Measurements from ENCODE around the gene RNU5B-1. TPM values are rescaled to one million over a fixed set of nuclear protein-coding genes. Genes with fewer than 3 reads are reported as not detected.

RNU5B-1 gene
- total RNA-seq = not detected

DNA sequence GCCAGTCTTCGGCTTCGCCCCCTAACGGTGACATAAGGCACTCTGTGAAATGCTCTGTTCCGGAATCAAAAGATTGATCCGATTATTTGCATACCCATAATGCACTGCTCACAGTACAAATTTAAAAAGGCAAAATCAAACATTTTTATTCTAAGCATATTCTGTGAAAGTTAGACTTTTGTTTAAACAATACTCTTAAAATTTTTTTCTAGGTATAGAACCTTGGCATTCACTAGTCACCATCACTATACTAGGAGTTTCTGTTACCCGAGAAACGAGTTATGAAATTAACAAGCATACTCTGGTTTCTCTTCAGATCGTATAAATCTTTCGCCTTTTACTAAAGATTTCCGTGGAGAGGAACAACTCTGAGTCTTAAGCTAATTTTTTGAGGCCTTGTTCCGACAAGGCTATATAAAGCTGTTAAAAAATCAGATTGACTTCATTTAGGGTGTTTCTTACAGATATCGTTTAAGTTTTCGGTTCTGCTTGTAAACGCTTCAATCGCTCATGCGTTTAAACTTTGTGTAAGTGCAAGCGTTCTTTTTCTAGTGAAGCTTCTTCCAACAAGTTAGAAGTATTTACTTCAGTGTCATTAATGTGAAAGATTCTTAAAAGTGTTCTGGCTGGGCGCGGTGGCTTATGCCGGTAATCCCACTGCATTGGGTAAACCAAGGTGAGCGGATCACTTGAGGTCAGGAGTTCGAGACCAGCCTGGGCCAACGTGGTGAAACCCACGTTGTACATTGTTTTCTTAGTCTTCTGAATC lies at the start of gene RNU5B-1:
Gene RNU5B-1 (plus strand): TSS at position 297 of the 769 bp plus-strand sequence.
- peak within 1 kb of the TSS; percentile 80 to 94 (median 87) for H3K9ac ChIP-seq (ENCODE audit: low read depth in 1 of 3, low read length in 3 of 3)
- H3K27ac ChIP-seq (ENCODE audit: low read depth, low read length) = peak within 1 kb of the TSS; percentile 87
- peaks cover 10% of the 10 kb centered on the region in 3 donors for H3K4me1 ChIP-seq (ENCODE audit: control insufficient read depth in 3 of 3, insufficient read depth in 3 of 3, low read length in 3 of 3)
- no peaks in the 10 kb centered on the region for H3K9me3 ChIP-seq (ENCODE audit: control insufficient read depth in 3 of 3, low read length in 3 of 3)
- no peaks in the 10 kb centered on the region for H3K36me3 ChIP-seq (ENCODE audit: control insufficient read depth in 3 of 3, insufficient read depth in 3 of 3, low read length in 3 of 3)
- H3K27me3 ChIP-seq (ENCODE audit: control insufficient read depth in 3 of 3, insufficient read depth in 3 of 3, low read length in 3 of 3) = no peaks in the 10 kb centered on the region
- peak within 1 kb of the TSS; percentile 71 to 84 (median 82) for H3K4me3 ChIP-seq (ENCODE audit: low read length in 3 of 3)

DNA sequence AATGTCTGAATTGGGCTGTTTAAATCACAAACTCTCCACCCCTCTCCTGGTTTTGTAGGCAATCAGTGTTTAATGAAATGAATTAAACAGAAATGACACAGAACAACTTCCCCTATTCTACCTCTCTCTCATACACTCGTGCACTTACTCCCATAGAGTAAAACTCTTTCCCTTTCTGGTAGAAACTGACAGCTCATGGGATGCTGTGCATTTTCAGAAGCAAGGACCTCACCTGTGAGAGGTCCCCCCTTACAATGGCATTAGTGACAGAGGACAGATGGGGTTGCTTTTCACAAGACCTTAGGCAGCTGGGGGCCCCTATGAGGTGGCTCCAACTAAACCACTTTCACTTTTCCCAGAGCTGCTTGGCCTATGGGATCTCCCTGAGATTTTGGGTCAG lies 49.7 kb upstream of the RNU5B-1 start:
- H3K4me1 ChIP-seq (ENCODE audit: control insufficient read depth in 3 of 3, insufficient read depth in 3 of 3, low read length in 3 of 3) = no peaks in the 10 kb centered on the region
- H3K4me3 ChIP-seq (ENCODE audit: low read length in 3 of 3) = no peak overlapping the region
- no peaks in the 10 kb centered on the region for H3K27me3 ChIP-seq (ENCODE audit: control insufficient read depth in 3 of 3, insufficient read depth in 3 of 3, low read length in 3 of 3)
- peak overlapping the region; percentile 42 for H3K27ac ChIP-seq (ENCODE audit: low read depth, low read length)
- no peaks in the 10 kb centered on the region for H3K9me3 ChIP-seq (ENCODE audit: control insufficient read depth in 3 of 3, low read length in 3 of 3)
- H3K36me3 ChIP-seq (ENCODE audit: control insufficient read depth in 3 of 3, insufficient read depth in 3 of 3, low read length in 3 of 3) = peaks cover 17 to 19% (median 18%) of the 10 kb centered on the region in 3 donors
- no peak overlapping the region for H3K9ac ChIP-seq (ENCODE audit: low read depth in 1 of 3, low read length in 3 of 3)

DNA sequence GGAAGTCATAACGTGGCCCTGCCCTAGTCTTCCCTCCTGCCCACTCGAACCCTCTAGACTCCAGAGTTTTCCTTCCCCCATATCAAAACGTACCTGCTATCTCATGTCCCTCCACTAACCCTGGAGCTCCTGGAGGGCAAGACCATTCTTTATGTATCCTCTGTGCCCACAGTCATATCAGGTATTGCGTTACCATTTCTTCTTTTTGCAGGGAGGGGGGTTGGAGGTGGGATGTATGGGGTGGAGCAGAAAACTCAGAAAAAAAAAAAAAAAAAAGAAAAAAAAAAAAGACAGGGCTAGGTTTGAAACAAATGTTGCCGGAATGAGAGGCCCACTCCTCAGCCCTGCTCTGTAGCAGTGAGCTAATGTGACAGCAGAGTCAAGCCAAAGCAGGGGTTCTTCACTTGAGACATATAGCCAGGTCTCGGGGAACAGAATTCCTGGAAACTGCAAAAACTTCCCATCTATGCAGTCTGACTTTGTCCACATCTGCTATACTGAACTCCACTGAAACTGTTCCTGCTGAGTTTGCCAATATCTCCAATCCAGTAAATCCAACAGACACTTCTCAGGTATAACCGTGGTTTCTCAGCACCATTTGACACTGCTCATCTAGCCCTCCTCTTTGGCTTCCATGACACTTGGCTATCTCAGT lies 48.9 kb upstream of the RNU5B-1 start:
- no peaks in the 10 kb centered on the region for H3K27me3 ChIP-seq (ENCODE audit: control insufficient read depth in 3 of 3, insufficient read depth in 3 of 3, low read length in 3 of 3)
- no peak overlapping the region for H3K4me3 ChIP-seq (ENCODE audit: low read length in 3 of 3)
- H3K9me3 ChIP-seq (ENCODE audit: control insufficient read depth in 3 of 3, low read length in 3 of 3) = no peaks in the 10 kb centered on the region
- H3K36me3 ChIP-seq (ENCODE audit: control insufficient read depth in 3 of 3, insufficient read depth in 3 of 3, low read length in 3 of 3) = peaks cover 25 to 28% (median 27%) of the 10 kb centered on the region in 3 donors
- H3K4me1 ChIP-seq (ENCODE audit: control insufficient read depth in 3 of 3, insufficient read depth in 3 of 3, low read length in 3 of 3) = no peaks in the 10 kb centered on the region
- H3K27ac ChIP-seq (ENCODE audit: low read depth, low read length) = no peak overlapping the region
- no peak overlapping the region for H3K9ac ChIP-seq (ENCODE audit: low read depth in 1 of 3, low read length in 3 of 3)

DNA sequence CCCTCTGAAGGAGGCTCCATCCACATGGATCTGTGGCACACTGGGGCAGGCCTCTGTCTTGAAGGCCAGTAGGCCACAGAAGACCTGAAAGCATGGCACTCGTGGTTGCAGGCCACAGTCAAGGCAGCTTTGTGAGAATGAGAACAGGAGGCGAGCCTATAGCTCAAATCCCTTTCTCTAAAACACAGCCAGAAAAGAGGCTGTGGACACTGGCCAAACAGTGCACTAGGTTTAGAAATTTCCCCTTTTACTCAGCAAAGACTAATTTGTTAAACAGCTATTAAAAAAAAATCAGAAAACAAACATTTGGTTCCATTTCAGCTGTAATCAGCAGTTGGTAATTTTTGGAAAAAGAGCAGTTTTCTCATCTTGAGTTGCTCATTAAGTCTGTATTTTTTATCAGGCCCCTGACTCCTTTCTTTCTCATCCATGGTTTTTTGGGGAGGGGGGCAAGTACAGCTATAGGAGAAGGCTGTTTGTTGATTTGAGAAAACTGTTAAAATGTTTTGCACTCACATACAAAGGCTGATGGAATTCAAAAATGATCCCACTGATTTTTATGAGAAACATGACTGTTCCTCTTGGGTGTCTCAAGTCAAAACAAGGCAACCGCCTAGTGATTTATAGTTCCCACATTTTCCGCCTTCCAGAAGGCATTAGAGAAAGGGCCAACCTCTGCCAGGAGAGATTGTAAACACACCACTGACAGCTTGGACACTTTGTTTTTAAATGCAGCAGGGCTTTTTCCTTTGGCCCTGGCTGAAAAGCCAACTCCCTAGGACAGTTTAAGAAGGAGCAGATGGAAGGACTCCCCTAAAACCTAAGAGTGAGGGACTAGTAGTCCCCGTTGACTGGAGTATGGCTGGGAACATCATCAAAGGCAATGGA lies 45.9 kb upstream of the RNU5B-1 start:
- H3K9ac ChIP-seq (ENCODE audit: low read depth in 1 of 3, low read length in 3 of 3) = no peak overlapping the region
- H3K36me3 ChIP-seq (ENCODE audit: control insufficient read depth in 3 of 3, insufficient read depth in 3 of 3, low read length in 3 of 3) = peaks cover 39 to 45% (median 43%) of the 10 kb centered on the region in 3 donors
- H3K4me3 ChIP-seq (ENCODE audit: low read length in 3 of 3) = no peak overlapping the region
- H3K9me3 ChIP-seq (ENCODE audit: control insufficient read depth in 3 of 3, low read length in 3 of 3) = no peaks in the 10 kb centered on the region
- H3K27me3 ChIP-seq (ENCODE audit: control insufficient read depth in 3 of 3, insufficient read depth in 3 of 3, low read length in 3 of 3) = no peaks in the 10 kb centered on the region
- no peaks in the 10 kb centered on the region for H3K4me1 ChIP-seq (ENCODE audit: control insufficient read depth in 3 of 3, insufficient read depth in 3 of 3, low read length in 3 of 3)
- H3K27ac ChIP-seq (ENCODE audit: low read depth, low read length) = peak overlapping the region; percentile 50

DNA sequence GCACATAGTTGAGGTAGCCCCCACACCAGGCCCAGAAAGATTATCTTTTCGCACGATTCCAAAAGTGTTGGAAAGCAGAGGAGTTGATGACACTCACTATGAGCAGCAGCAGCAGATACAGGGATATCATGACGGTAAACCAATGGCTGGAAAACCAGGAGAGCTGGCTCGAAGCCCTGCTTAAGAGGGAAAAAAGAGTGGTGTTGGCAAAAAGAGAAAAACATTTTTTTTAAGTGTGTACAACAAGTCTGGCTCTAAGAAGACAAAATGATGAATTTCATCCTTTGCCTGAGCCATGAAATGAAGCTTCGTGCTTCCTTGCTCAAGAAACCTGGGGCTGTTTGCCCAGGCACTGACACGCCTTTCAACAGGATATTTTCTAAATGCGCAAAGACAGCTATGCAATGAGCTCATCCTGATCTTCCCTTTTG lies 45.1 kb upstream of the RNU5B-1 start:
- Histone ChIP-seq H3K4me1 (ENCODE audit: control insufficient read depth in 3 of 3, insufficient read depth in 3 of 3, low read length in 3 of 3) (no peaks in the 10 kb centered on the region), H3K4me3 (ENCODE audit: low read length in 3 of 3) (no peak overlapping the region), H3K27me3 (ENCODE audit: control insufficient read depth in 3 of 3, insufficient read depth in 3 of 3, low read length in 3 of 3) (no peaks in the 10 kb centered on the region), H3K36me3 (ENCODE audit: control insufficient read depth in 3 of 3, insufficient read depth in 3 of 3, low read length in 3 of 3) (peaks cover 39 to 48% (median 46%) of the 10 kb centered on the region in 3 donors), H3K9ac (ENCODE audit: low read depth in 1 of 3, low read length in 3 of 3) (no peak overlapping the region), H3K27ac (ENCODE audit: low read depth, low read length) (peak overlapping the region; percentile 50), H3K9me3 (ENCODE audit: control insufficient read depth in 3 of 3, low read length in 3 of 3) (no peaks in the 10 kb centered on the region)

DNA sequence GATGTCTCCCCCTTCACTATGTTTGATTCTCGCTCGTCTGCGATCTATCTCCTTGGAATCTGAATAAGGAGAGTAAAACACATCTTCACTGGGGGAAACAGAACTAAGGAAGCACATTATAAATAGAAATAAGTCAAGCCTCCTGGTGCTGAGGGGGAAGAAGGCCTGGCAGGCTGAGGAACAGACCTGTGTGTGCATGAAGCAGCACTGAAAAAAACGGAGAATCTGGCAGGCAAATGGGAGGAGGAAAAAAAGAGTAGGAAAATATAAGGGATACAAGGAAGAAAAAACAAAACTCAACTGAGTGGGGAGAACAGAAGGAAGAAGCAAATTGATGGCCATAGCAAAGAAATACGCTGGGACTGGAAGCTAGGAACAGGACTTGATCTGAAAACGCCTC lies 43.5 kb upstream of the RNU5B-1 start:
- Histone ChIP-seq H3K9me3 (ENCODE audit: control insufficient read depth in 3 of 3, low read length in 3 of 3) (no peaks in the 10 kb centered on the region), H3K9ac (ENCODE audit: low read depth in 1 of 3, low read length in 3 of 3) (no peak overlapping the region), H3K27me3 (ENCODE audit: control insufficient read depth in 3 of 3, insufficient read depth in 3 of 3, low read length in 3 of 3) (no peaks in the 10 kb centered on the region), H3K4me3 (ENCODE audit: low read length in 3 of 3) (no peak overlapping the region), H3K4me1 (ENCODE audit: control insufficient read depth in 3 of 3, insufficient read depth in 3 of 3, low read length in 3 of 3) (no peaks in the 10 kb centered on the region), H3K27ac (ENCODE audit: low read depth, low read length) (no peak overlapping the region), H3K36me3 (ENCODE audit: control insufficient read depth in 3 of 3, insufficient read depth in 3 of 3, low read length in 3 of 3) (peaks cover 40 to 52% (median 49%) of the 10 kb centered on the region in 3 donors)

DNA sequence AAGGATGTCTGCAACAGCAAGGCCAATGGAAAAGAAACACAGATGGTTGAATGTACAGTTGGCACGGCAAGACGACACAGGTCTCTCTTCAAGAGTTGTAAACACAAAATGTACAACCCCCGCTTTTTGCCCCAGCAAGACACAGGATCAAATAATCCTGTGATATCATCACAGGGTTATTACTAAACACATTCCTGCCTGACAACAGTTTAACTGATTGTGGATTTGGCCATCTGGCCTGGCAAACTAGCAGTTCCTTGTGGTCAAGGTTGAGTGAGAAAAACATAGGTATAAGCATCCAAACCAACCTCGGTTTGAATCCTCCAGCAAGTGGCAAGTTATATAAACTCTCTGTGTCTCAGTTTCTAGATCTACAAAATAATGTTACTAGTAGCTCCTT lies 41.2 kb upstream of the RNU5B-1 start:
- Histone ChIP-seq H3K4me3 (ENCODE audit: low read length in 3 of 3) (no peak overlapping the region), H3K9me3 (ENCODE audit: control insufficient read depth in 3 of 3, low read length in 3 of 3) (no peaks in the 10 kb centered on the region), H3K27me3 (ENCODE audit: control insufficient read depth in 3 of 3, insufficient read depth in 3 of 3, low read length in 3 of 3) (no peaks in the 10 kb centered on the region), H3K9ac (ENCODE audit: low read depth in 1 of 3, low read length in 3 of 3) (no peak overlapping the region), H3K27ac (ENCODE audit: low read depth, low read length) (no peak overlapping the region), H3K36me3 (ENCODE audit: control insufficient read depth in 3 of 3, insufficient read depth in 3 of 3, low read length in 3 of 3) (peaks cover 39 to 56% (median 49%) of the 10 kb centered on the region in 3 donors), H3K4me1 (ENCODE audit: control insufficient read depth in 3 of 3, insufficient read depth in 3 of 3, low read length in 3 of 3) (no peaks in the 10 kb centered on the region)

DNA sequence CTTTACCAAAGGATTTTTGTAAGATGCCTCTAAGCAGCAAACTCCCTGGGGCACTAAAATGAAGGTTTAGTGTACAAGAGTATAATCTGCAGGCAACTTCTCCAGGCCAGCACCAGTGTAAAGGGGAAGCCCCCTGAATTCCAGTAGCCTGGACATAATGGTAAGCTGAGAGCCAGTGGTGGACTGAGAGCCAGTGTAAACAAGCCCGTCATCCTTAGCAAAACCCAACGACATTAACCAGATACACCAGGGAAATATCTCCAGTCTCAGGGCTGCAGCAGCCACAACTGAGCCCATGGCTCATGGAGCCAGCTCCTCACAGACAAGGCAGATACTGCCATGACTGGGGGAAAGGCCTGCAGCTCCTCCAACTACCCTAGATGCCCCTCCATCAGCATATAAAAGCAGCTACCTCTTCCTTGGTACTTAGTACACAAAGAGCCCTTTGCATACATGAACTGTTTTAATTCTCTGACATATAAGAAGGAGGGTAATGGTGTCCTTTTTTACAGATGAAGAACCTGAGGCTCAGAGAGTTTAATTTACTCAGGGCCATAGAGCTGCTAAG lies 39.5 kb upstream of the RNU5B-1 start:
- H3K27me3 ChIP-seq (ENCODE audit: control insufficient read depth in 3 of 3, insufficient read depth in 3 of 3, low read length in 3 of 3) = no peaks in the 10 kb centered on the region
- H3K9me3 ChIP-seq (ENCODE audit: control insufficient read depth in 3 of 3, low read length in 3 of 3) = no peaks in the 10 kb centered on the region
- H3K4me1 ChIP-seq (ENCODE audit: control insufficient read depth in 3 of 3, insufficient read depth in 3 of 3, low read length in 3 of 3) = no peaks in the 10 kb centered on the region
- no peak overlapping the region for H3K4me3 ChIP-seq (ENCODE audit: low read length in 3 of 3)
- H3K27ac ChIP-seq (ENCODE audit: low read depth, low read length) = no peak overlapping the region
- no peak overlapping the region for H3K9ac ChIP-seq (ENCODE audit: low read depth in 1 of 3, low read length in 3 of 3)
- H3K36me3 ChIP-seq (ENCODE audit: control insufficient read depth in 3 of 3, insufficient read depth in 3 of 3, low read length in 3 of 3) = peaks cover 26 to 44% (median 42%) of the 10 kb centered on the region in 3 donors

DNA sequence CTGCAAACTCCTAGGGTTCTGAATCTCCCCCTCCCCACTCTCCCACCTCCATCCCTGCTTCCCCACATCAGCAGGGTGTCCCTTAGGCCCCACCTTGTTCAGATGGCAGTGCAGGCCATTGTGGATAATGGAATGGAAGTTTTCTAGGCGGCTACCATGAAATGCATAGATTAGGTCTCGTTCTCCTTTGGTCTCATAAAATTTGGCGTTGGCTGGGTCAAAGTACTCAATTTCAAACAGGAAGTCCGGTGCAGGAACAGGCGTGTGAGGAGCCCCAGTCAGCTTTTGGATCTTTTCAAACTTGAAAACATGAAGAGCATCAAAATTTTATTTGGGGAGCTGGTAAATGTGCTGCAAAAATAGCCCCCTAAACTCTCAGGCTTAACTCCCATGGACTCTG lies 38.0 kb upstream of the RNU5B-1 start:
- Histone ChIP-seq H3K9ac (ENCODE audit: low read depth in 1 of 3, low read length in 3 of 3) (no peak overlapping the region), H3K27ac (ENCODE audit: low read depth, low read length) (no peak overlapping the region), H3K4me3 (ENCODE audit: low read length in 3 of 3) (no peak overlapping the region), H3K36me3 (ENCODE audit: control insufficient read depth in 3 of 3, insufficient read depth in 3 of 3, low read length in 3 of 3) (peaks cover 18 to 39% (median 31%) of the 10 kb centered on the region in 3 donors), H3K9me3 (ENCODE audit: control insufficient read depth in 3 of 3, low read length in 3 of 3) (no peaks in the 10 kb centered on the region), H3K27me3 (ENCODE audit: control insufficient read depth in 3 of 3, insufficient read depth in 3 of 3, low read length in 3 of 3) (no peaks in the 10 kb centered on the region), H3K4me1 (ENCODE audit: control insufficient read depth in 3 of 3, insufficient read depth in 3 of 3, low read length in 3 of 3) (peaks cover 0 to 6% (median 4%) of the 10 kb centered on the region in 3 donors)

Measured in skeletal muscle tissue (tissue), 4 donors.